Measurements from ENCODE around the gene NKX1-2. TPM values are rescaled to one million over a fixed set of nuclear protein-coding genes. Genes with fewer than 3 reads are reported as not detected.

Gene NKX1-2
- total RNA-seq, 1 experiment from 2014 or later, result 3.4 TPM

DNA sequence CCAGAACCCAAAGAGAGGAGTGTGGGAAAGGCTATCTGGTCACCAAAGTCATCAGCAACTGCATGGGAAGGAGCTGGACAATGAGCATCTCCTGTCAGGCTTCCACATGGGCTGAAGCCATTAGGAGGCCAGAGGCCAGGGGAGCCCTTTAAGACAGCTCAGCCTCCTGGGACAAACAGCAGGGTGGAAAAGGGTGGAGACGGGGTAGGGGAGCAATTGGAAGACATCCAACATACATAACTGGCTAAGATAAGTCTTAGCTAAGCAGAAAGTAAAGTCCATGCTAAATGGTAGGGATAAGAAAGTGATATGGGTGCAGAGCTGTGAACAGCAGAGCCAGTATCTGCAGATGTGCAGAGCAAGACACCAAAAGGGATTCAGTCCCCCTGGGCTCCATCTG, 29.6 kb downstream of the NKX1-2 start:
- TF ChIP-seq RAD21 (IDR thresholded peaks at IDR 0.05; ENCODE audit: low read depth) (no peak), ELF1 (IDR thresholded peaks at IDR 0.05; ENCODE audit: borderline replicate concordance, low read depth) (no peak), FOSL1 (IDR thresholded peaks at IDR 0.05; ENCODE audit: low read depth) (no peak), CBX3 (IDR thresholded peaks at IDR 0.05; ENCODE audit: low read depth) (no peak), CEBPB (IDR thresholded peaks at IDR 0.05; ENCODE audit: low read depth) (no peak), POLR2AphosphoS5 (IDR thresholded peaks at IDR 0.05; ENCODE audit: low read depth, low read length) (no peak), POLR2A (IDR thresholded peaks at IDR 0.05; ENCODE audit: borderline replicate concordance, extremely low read depth, insufficient read depth, insufficient read length) (no peak), JUND (IDR thresholded peaks at IDR 0.05) (no peak)
- TF ChIP-seq, protein P1, sequence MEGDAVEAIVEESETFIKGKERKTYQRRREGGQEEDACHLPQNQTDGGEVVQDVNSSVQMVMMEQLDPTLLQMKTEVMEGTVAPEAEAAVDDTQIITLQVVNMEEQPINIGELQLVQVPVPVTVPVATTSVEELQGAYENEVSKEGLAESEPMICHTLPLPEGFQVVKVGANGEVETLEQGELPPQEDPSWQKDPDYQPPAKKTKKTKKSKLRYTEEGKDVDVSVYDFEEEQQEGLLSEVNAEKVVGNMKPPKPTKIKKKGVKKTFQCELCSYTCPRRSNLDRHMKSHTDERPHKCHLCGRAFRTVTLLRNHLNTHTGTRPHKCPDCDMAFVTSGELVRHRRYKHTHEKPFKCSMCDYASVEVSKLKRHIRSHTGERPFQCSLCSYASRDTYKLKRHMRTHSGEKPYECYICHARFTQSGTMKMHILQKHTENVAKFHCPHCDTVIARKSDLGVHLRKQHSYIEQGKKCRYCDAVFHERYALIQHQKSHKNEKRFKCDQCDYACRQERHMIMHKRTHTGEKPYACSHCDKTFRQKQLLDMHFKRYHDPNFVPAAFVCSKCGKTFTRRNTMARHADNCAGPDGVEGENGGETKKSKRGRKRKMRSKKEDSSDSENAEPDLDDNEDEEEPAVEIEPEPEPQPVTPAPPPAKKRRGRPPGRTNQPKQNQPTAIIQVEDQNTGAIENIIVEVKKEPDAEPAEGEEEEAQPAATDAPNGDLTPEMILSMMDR (IDR thresholded peaks at IDR 0.05 in 2 of 3, conservative IDR thresholded peaks at IDR 0.05 in 1 of 3; ENCODE audit: borderline replicate concordance in 1 of 3, insufficient read depth in 1 of 3, low read depth in 2 of 3, low read length in 2 of 3), result no peak
- ChIA-PET CTCF (interaction anchor here (4.1 kb wide), 1 partner anchor 16 kb away, joined by 23 read pairs; no protein-coding TSS in a partner anchor), RAD21 (ENCODE audit: low non-redundant PET in 1 of 2, low total read pairs in 2 of 2, uncharacterized antibody in 2 of 2, unreplicated experiment in 2 of 2) (no interaction called here), POLR2A (no interaction called here)
- intact Hi-C loops (cut with micrococcal nuclease), result no loop called here
- Histone ChIP-seq H3K9me2 (ENCODE audit: insufficient read depth) (no peaks in the 10 kb centered on the region), H3K27ac (ENCODE audit: low read depth, low read length) (no peak overlapping the region), H3K4me1 (ENCODE audit: control insufficient read depth in 1 of 2, insufficient read depth in 2 of 2, low read length in 2 of 2) (peaks cover 10 to 15% of the 10 kb centered on the region in 2 experiments), H3K79me2 (ENCODE audit: insufficient read depth, low read length) (peaks cover 31% of the 10 kb centered on the region), H3K36me3 (ENCODE audit: control insufficient read depth in 1 of 2, insufficient read depth in 2 of 2, low read length in 2 of 2) (no peaks in the 10 kb centered on the region), H3K9me3 (ENCODE audit: control insufficient read depth in 1 of 2, insufficient read depth in 1 of 2, low read depth in 1 of 2, low read length in 2 of 2) (no peaks in the 10 kb centered on the region), H2AFZ (ENCODE audit: low read depth, low read length, poor library complexity, severe bottlenecking) (no peak overlapping the region), H3K4me3 (replicated peaks in 1 of 2; ENCODE audit: low read depth in 1 of 2, low read length in 2 of 2) (no peak overlapping the region), H4K20me1 (ENCODE audit: insufficient read depth) (0 out of 2 replicates have a peak, but pooled peaks cover 2% of the 10 kb centered on the region), H3K27me3 (ENCODE audit: insufficient read depth, low read length) (no peaks in the 10 kb centered on the region), H3K4me2 (ENCODE audit: low read length) (no peak overlapping the region), H3K9ac (ENCODE audit: low read length) (no peak overlapping the region)
- DNase-seq (ENCODE audit: low read depth, low spot score), result no peak
- BruUV-seq (replicated peaks), result no TSS peak
- ATAC-seq, result no peak
